ENCODE data around the gene PHKG2.

GRCh38 chr16:30700971-30701370 is 47.3 kb upstream of the PHKG2 start:
- TF ChIP-seq CTCF (IDR thresholded peaks at IDR 0.05 in 8 of 11, conservative IDR thresholded peaks at IDR 0.05 in 3 of 11): no peak
- TF ChIP-seq POLR2AphosphoS5 (IDR thresholded peaks at IDR 0.05): no peak
- no peak for TF ChIP-seq POLR2A (IDR thresholded peaks at IDR 0.05)

All from spleen (tissue), 7 donors.